Stimulated activated effector memory CD8-positive, alpha-beta T cell treated with anti-CD3 and anti-CD28 coated beads, Interleukin-12 subunit alpha, Interleukin-12 subunit beta, amount 100 ng/mL, for 72 hours (primary cell): ENCODE data around the gene NDNF.

Experiments
- ATAC-seq: fragments of 150-1000 bp; cut with Tn5 transposase; 2 replicates; pipeline ENCODE4 v1.10.0; 2021
- DNase-seq, 2 donors: peaks; one replicate each; pipeline ENCODE4 v3.0.0; 2021 to 2022; ENCODE audit warnings: low spot score in 2 of 2
- H3K27ac Mint-ChIP-seq: one replicate; pipeline ENCODE4 v1.8.0; 2022; ENCODE audit warnings: mild to moderate bottlenecking, mixed read lengths
- H3K36me3 Mint-ChIP-seq: one replicate; pipeline ENCODE4 v1.8.0; 2022; ENCODE audit warnings: mild to moderate bottlenecking, mixed read lengths
- H3K4me1 Mint-ChIP-seq: one replicate; pipeline ENCODE4 v1.8.0; 2022; ENCODE audit warnings: mixed read lengths
- H3K4me3 Mint-ChIP-seq: one replicate; pipeline ENCODE4 v1.8.0; 2022; ENCODE audit warnings: mild to moderate bottlenecking, mixed read lengths
- H3K9me3 Mint-ChIP-seq: one replicate; pipeline ENCODE4 v1.8.0; 2022; ENCODE audit warnings: mixed read lengths

Gene NDNF

DNA sequence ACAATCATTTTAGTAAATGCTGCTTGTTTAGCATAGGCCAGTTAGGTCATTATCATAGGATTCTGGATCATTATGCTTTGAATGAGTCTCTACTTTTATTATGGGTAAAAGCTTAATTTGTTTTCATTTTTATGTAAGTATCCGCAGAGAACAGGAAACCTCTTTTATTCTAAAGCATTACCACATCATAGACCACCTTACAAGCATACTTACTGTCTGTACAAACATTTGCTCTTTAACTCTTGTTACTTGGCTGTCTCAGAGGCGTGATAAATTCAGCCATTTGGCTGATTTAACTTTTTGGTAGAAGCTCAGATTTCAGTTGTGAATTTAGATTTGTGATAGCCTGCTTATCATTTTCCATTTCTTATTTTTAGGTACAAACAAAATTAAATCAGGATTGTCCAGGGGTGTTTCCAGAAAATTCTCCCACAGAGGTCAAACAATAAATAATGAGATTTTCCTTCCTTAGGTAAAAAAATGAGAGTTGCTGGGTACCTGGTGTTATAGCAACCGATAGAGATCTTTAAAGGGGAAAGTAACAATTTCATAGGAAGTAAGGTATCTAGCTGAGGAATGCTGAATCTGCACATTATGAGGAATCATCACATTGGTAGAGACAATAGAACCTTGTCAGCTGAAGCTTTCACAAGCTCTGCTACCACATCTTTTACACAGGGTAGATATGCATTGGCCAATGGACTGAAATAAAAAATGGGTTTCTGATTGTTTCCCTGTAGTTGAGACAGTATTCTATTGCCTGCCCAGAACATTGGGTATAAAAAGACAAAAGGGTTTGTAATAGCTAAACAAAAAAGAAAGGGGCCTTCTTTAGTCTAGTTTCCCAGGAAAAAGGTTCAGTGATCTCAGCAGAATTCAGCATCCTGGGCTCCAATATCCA, 62.5 kb downstream of the NDNF start:
- Mint-ChIP-seq H3K36me3 (no peaks in the 10 kb centered on the region), H3K4me1 (no peaks in the 10 kb centered on the region), H3K4me3 (no peak overlapping the region), H3K9me3 (no peaks in the 10 kb centered on the region), H3K27ac (no peak overlapping the region)
- ATAC-seq = no peak
- DNase-seq = no peak

DNA sequence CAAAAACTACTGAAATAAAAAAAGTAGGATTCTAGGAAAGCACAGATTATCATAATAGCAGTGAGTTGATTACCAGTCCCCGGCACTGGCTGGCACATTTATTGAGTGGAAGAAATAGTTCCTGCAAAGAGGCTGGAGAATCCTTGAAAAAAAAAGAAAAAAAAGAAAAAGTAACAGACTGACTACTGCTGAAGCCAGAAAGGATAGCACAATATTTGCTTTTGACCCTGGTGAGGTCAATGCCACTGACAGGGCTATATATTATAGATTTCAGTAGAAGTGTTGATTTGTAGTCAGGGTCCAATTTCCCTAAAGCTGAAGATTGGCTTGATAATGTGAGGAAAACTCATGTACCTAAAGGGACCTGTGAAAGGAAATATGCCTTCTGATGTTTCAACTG, 64.7 kb downstream of the NDNF start:
- H3K4me1 Mint-ChIP-seq = no peaks in the 10 kb centered on the region
- H3K4me3 Mint-ChIP-seq = no peak overlapping the region
- H3K9me3 Mint-ChIP-seq = no peaks in the 10 kb centered on the region
- no peaks in the 10 kb centered on the region for H3K36me3 Mint-ChIP-seq
- ATAC-seq = no peak
- no peak for DNase-seq
- no peak overlapping the region for H3K27ac Mint-ChIP-seq

DNA sequence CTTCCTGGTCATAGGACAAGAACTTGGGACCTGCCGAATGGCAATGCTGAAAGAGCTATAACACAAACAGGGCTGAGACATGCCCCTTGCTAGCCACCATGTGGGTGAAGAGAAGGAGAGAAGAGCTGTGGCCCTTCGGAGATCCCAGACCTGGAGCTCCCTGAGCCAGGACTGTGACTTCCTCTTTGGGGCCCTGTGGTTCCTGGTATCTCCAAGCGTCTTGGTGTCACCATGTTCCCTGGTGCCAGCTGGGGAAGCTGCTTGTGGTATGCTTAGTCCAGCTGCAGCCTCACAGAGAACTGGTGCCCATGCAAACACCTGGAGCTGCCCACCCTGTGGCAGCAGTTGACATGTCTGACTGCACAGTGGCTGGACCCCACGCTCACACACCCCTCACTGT, 68.5 kb downstream of the NDNF start:
- ATAC-seq (peak; percentile 34), DNase-seq (no peak)
- Mint-ChIP-seq H3K27ac (no peak overlapping the region), H3K9me3 (peaks cover 2% of the 10 kb centered on the region), H3K4me1 (no peaks in the 10 kb centered on the region), H3K36me3 (no peaks in the 10 kb centered on the region), H3K4me3 (no peak overlapping the region)

DNA sequence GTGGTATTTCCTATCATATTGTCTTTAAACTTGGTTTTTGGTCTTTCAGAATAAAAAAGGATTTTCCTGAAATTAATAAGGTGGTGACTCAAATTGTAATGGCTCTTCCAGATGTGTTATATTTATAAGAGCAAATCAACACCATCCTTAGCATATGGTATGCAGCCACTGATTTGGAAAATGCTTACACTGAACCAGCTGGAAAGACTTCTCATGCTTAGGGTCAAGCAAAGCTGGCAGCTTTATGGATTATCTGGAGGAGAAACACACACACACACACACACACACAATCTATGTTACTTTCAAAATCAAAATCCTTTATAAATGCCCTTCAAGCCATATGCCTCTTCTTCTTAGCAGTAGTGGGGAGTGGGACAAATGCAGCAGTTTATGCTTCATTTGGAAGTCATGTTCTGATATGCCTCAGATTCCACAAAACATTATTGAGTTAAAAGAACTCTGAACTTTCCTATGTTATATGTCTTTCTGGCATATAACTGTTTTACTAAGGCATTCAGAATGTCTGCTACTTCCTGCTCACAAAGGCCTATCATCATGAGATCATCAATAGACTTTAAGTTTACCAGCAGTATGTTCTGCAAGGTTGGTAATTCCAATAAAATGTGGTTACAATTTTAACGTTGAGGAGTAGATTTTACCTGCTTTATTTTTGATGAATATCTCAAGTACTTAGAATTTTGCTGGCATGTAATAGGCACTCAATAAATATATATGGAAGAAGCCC, 76.9 kb downstream of the NDNF start:
- H3K4me3 Mint-ChIP-seq = no peak overlapping the region
- DNase-seq (no peak), ATAC-seq (no peak)
- peaks cover 2% of the 10 kb centered on the region for H3K9me3 Mint-ChIP-seq
- H3K27ac Mint-ChIP-seq = no peak overlapping the region
- H3K4me1 Mint-ChIP-seq = no peaks in the 10 kb centered on the region
- H3K36me3 Mint-ChIP-seq = no peaks in the 10 kb centered on the region

DNA sequence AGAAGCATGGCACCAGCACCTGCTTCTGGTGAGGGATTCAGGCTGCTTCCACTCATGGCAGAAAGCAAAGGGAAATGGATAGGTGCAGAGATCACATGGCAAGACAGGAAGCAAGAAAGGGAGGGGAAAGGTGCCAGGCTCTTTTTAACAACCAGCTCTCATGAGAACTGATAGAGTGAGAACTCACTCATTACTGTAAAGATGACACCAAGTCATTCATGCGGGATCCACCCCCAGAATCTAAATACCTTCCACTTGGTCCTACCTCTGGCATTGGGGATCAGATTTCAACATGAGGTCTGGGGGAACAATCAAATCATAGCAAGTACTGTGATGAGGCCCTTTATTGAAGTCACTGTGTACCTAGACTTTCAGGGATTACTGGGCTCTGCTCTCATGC, 77.8 kb downstream of the NDNF start:
- Mint-ChIP-seq H3K36me3 (no peaks in the 10 kb centered on the region), H3K27ac (no peak overlapping the region), H3K4me1 (no peaks in the 10 kb centered on the region), H3K4me3 (no peak overlapping the region), H3K9me3 (peaks cover 2% of the 10 kb centered on the region)
- ATAC-seq (no peak), DNase-seq (no peak)

DNA sequence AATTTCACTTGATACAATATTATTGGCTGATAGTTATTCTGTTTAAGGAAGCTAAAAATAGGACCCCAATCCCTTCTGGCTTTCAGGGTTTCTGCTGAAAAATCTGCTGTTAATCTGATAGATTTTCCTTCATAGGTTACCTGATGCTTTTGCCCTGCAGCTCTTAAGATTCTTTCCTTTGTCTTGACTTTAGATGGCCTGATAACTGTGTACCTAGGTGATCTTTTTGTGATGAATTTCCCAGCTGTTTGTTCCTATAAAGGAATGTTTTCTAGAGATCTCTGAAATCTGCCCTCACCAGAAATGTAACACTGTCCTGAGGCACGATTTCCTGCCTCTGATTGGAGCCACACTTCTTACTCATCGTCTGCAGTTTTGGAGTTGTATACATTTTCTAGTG, 80.5 kb downstream of the NDNF start:
- no peaks in the 10 kb centered on the region for H3K4me1 Mint-ChIP-seq
- DNase-seq (no peak), ATAC-seq (no peak)
- H3K9me3 Mint-ChIP-seq = no peaks in the 10 kb centered on the region
- no peak overlapping the region for H3K4me3 Mint-ChIP-seq
- no peak overlapping the region for H3K27ac Mint-ChIP-seq
- no peaks in the 10 kb centered on the region for H3K36me3 Mint-ChIP-seq

DNA sequence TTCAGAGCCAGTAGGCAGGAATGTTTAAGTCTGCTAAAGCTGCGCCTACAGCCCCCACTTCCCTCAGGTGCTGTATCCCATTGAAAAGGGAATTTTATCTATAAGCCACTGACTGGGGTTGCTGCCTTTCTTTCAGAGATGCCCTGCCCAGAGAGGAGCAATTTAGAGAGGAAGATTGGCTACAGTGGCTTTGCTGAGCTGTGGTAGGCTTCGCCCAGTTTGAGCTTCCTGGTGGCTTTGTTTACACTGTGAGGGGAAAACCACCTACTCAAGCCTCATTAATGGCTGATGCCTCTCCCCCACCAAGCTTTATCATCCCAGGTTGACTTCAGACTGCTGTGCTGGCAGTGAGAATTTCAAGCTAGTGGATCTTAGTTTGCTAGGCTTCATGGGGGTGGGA, 82.1 kb downstream of the NDNF start:
- ATAC-seq = no peak
- no peaks in the 10 kb centered on the region for H3K4me1 Mint-ChIP-seq
- H3K9me3 Mint-ChIP-seq = no peaks in the 10 kb centered on the region
- H3K27ac Mint-ChIP-seq = no peak overlapping the region
- no peak overlapping the region for H3K4me3 Mint-ChIP-seq
- DNase-seq = no peak
- H3K36me3 Mint-ChIP-seq = no peaks in the 10 kb centered on the region
